Measurements from ENCODE around the gene PCDHGA1. TPM values are rescaled to one million over a fixed set of nuclear protein-coding genes. Genes with fewer than 3 reads are reported as not detected.

Gene PCDHGA1
- total RNA-seq, 1 donor from 2014 or later, result 0.31 TPM

DNA sequence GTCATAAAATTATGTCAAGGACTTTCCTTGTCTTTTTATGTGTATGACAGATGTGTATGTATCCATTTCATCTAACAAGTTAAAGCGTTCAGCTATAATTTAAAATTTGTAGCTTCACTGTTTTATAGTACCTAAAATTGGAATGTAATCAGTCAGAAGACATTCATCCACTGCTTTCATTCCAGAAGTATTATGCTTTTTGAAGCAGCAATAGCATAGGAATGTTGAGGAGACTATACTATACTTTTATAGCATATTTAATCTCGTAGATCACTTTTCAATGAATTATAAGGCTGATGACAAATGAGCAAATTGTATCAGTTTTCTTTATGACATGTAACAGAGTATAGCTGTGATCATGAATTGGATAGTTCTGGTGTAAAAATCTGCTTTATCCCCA lies 106.9 kb downstream of the PCDHGA1 start:
- H3K27me3 Mint-ChIP-seq, result no peaks in the 10 kb centered on the region
- TF ChIP-seq, protein P1, sequence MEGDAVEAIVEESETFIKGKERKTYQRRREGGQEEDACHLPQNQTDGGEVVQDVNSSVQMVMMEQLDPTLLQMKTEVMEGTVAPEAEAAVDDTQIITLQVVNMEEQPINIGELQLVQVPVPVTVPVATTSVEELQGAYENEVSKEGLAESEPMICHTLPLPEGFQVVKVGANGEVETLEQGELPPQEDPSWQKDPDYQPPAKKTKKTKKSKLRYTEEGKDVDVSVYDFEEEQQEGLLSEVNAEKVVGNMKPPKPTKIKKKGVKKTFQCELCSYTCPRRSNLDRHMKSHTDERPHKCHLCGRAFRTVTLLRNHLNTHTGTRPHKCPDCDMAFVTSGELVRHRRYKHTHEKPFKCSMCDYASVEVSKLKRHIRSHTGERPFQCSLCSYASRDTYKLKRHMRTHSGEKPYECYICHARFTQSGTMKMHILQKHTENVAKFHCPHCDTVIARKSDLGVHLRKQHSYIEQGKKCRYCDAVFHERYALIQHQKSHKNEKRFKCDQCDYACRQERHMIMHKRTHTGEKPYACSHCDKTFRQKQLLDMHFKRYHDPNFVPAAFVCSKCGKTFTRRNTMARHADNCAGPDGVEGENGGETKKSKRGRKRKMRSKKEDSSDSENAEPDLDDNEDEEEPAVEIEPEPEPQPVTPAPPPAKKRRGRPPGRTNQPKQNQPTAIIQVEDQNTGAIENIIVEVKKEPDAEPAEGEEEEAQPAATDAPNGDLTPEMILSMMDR (conservative IDR thresholded peaks at IDR 0.05), result no peak
- no peak overlapping the region for H3K4me3 Mint-ChIP-seq
- no peaks in the 10 kb centered on the region for H3K4me1 Mint-ChIP-seq (ENCODE audit: unreplicated experiment)
- DNase-seq (ENCODE audit: extremely low spot score, unreplicated experiment), result no peak
- peaks cover 34% of the 10 kb centered on the region for H3K36me3 Mint-ChIP-seq
- H3K9me3 Mint-ChIP-seq, result peaks cover 13% of the 10 kb centered on the region
- no peak overlapping the region for H3K27ac Mint-ChIP-seq

DNA sequence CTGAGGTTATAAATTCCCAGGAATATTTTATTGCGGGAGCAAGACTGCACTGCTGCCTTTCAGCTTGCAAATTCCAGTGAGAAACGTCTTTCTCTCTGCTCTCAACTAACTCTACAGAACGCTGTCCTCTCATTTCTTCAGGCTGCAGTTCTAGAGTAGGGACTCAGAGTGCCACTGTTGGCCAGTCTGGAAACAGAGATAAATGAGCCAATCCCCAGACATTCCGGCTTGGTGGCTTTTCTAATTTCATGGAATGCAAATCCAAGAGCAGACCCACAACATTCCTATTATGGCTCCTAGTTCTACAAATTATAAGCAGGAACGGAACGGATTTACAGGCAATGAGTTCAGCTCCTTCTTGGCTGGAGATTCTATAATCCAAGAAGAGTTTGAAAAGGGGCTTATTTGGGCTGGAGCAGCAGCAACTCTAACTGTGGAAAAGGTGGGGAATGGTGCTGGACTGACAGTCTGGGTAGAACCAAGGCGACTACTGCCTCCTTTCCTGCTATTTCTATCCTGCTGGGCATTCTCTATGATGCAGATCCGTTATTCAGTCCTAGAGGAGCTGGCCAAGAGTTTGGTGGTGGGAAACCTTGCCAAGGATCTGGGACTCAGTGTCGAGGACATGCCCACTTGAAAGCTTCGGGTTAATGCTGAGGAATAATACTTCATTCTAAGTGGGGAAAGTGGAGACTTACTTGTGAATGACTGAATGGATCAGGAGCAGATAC lies 109.3 kb downstream of the PCDHGA1 start:
- Mint-ChIP-seq H3K9me3 (peaks cover 12% of the 10 kb centered on the region), H3K27me3 (no peaks in the 10 kb centered on the region), H3K4me1 (ENCODE audit: unreplicated experiment) (no peaks in the 10 kb centered on the region), H3K4me3 (no peak overlapping the region), H3K27ac (no peak overlapping the region), H3K36me3 (peaks cover 31% of the 10 kb centered on the region)
- DNase-seq (ENCODE audit: extremely low spot score, unreplicated experiment), result no peak
- TF ChIP-seq, protein P1 (conservative IDR thresholded peaks at IDR 0.05), result no peak

DNA sequence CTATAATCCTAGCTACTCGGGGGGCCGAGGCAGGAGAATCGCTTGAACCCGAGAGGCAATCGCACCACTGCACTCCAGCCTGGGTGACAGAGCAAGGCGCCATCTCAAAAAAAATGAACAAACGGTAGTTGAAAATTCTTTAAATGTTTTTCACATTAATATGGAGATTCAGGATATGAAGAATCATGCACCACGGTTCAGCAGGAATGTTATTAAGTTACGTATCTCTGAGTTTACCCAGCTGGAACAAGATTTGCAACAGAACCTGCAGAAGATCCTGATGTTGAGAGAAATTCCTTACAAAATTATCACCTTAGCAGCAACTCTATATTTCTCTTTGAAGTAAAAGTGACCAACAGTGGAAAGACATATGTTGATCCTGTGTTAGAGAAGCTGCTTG lies 110.0 kb downstream of the PCDHGA1 start:
- H3K36me3 Mint-ChIP-seq, result peaks cover 31% of the 10 kb centered on the region
- TF ChIP-seq, protein P1 (conservative IDR thresholded peaks at IDR 0.05), result no peak
- no peak overlapping the region for H3K27ac Mint-ChIP-seq
- no peak overlapping the region for H3K4me3 Mint-ChIP-seq
- no peaks in the 10 kb centered on the region for H3K27me3 Mint-ChIP-seq
- DNase-seq (ENCODE audit: extremely low spot score, unreplicated experiment), result no peak
- no peaks in the 10 kb centered on the region for H3K4me1 Mint-ChIP-seq (ENCODE audit: unreplicated experiment)
- peaks cover 15% of the 10 kb centered on the region for H3K9me3 Mint-ChIP-seq

DNA sequence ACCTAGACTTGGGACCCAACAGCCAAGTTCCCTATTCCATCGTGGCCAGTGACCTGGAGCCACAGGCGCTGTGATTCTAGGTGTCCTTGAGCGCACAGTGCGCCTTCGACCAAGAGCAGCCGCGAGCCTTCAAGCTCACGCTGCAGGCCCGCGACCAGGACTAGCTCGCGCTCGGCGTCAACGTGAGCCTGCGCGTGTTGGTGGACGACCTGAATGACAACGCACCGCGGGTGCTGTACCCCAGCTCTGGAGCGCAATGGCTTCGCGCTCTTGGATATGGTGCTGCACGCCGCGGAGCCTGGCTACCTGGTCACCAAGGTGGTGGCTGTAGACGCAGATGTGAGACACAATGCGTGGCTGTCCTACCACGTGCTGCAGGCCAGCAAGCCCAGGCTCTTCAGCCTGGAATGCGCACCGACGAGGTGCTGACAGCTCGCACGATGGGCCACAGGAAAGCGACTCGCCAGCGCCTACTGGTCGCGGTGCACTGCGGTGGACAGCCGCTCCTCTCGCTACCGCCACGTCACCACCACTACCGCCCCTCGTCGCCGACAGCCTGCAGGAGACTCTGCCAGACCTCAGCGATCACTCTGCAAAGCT lies 111.4 kb downstream of the PCDHGA1 start:
- no peak overlapping the region for H3K27ac Mint-ChIP-seq
- H3K4me1 Mint-ChIP-seq (ENCODE audit: unreplicated experiment), result no peaks in the 10 kb centered on the region
- peaks cover 38% of the 10 kb centered on the region for H3K36me3 Mint-ChIP-seq
- TF ChIP-seq, protein P1 (conservative IDR thresholded peaks at IDR 0.05), result no peak
- no peak for DNase-seq (ENCODE audit: extremely low spot score, unreplicated experiment)
- no peak overlapping the region for H3K4me3 Mint-ChIP-seq
- H3K27me3 Mint-ChIP-seq, result no peaks in the 10 kb centered on the region
- H3K9me3 Mint-ChIP-seq, result peaks cover 21% of the 10 kb centered on the region

DNA sequence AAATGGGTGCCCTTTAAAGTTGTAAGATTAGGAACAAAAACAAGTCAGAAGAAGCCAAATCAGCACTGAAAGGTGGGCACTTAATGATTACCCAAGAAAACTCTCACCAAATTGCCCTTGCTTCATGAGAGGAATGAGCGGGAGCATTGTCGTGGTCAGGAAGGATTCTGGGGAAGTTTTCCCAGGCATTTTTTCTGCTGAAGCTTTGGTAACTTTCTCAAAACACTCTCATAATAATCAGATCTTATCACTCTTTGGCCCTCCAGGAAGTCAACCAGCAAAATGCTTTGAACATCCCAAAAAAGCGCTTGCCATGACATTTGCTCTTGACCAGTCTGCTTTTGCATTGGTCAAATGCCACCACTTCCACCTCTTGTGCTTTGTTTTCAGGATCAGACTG lies 135.0 kb downstream of the PCDHGA1 start:
- Mint-ChIP-seq H3K27ac (no peak overlapping the region), H3K9me3 (peaks cover 6% of the 10 kb centered on the region), H3K27me3 (no peaks in the 10 kb centered on the region), H3K36me3 (peaks cover 21% of the 10 kb centered on the region), H3K4me1 (ENCODE audit: unreplicated experiment) (no peaks in the 10 kb centered on the region), H3K4me3 (no peak overlapping the region)
- DNase-seq (ENCODE audit: extremely low spot score, unreplicated experiment), result no peak
- TF ChIP-seq, protein P1 (conservative IDR thresholded peaks at IDR 0.05), result no peak
